GM21423 (cell line): ENCODE results near the gene FUCA1.
"Not testable (repeated sequence)": the region's sequence is repeated elsewhere in the genome, so short reads cannot be mapped to it uniquely, and the experiment has no call there.

ENCODE experiments used
- ATAC-seq: cut with Tn5 transposase; IDR thresholded peaks from one replicate; pipeline ENCODE4 v1.9.1; 2021; ENCODE audit warnings: mild to moderate bottlenecking, moderate library complexity; ENCODE audit not compliant: unreplicated experiment

FUCA1 gene

DNA sequence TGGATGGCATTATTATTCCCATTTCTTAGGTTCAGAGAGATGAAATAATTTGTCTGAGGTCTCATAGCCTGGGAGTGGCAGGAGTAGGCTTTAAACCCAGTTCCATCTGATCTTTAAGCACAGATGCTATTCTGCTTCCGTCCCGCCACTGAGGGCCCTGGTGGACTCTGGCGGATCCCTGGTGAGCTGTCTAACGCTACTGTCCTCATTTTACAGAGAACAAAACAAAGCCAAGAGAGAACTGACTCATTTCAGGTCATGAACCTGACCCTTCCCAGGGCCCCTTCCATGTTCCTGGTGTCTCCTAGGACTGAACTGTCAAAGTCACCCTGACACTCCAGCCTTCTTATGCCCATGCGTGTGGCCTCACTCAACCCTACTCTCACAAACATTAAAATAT, 64.4 kb downstream of the FUCA1 start:
- no peak for ATAC-seq

- ATAC-seq, result not testable (repeated sequence)
These were observed 65.2 kb downstream of the FUCA1 start for GRCh38 chr1:23802809-23803342.

- ATAC-seq, result no peak
These were observed 66.2 kb downstream of the FUCA1 start for GRCh38 chr1:23801876-23802275.

GRCh38 chr1:23801338-23801748, 66.7 kb downstream of the FUCA1 start:
- no peak for ATAC-seq

DNA sequence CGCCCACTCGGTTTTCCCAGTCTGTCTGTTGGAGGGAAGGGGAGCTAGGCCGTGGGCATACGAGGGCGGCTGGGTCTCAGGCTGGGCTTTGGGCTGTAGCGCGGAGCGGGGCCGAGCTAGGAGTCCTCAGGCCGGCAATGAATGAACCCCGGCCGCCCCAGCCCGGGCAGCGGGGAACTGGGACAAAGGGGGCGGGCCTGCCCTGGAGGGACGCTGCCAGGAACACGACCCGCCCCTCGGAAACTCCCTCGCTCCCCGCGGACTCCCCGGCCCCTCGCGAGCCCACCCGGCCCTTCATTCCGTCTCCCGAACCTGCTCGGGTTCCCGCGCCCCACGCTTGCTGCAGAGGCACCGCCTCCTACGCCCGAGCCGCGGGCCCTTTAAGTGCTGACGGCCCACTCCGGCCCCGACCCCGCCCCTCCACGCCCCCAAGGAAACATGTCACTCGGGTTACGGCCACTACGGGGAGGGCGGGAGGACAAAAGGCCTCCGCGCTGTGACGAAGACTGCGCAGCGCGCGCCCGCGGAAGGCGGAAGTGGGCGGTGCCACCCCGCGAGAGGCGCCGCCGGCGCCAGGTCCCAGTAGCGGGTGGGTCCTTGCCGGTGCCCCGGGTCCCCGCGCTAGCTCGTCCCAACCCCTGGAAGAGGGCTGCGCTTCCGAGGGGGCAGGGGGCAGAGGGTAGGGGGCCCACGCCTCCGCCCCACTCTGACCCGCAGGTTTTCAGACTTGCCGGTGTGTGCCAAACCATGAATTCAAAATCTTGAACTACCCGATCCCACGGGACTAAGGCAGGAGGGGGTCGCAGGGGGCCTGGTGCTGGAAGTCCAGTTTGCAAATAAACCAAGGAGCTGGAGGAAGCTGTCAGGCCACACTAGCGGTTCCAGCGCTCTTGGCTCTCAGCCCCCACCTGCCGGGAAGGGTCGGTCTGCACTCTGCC, 67.4 kb downstream of the FUCA1 start, which contains the start of gene GALE:
GALE (minus strand) TSS at position 355 of the 938 bp plus-strand sequence. CDS start 1,747 bp downstream, outside the sequence.
- peak; percentile 75 for ATAC-seq

- peak; percentile 12 for ATAC-seq
These were observed 68.3 kb downstream of the FUCA1 start for GRCh38 chr1:23799570-23800399.

DNA sequence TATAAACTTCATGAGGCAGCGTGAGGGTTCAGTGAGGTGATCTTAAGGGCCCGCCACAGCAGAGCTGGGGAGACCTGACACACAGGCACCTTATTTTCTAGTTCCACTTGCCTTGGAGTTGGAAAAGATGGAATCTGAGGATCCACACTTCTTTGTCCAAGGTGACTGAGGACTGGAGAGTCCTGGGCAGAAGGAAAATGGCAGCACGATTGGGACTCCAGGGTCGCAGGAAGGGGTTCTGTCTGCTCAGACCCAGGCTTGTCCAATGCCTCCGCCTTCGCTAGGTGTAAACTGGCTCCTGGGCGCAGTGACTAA, 68.9 kb downstream of the FUCA1 start:
- ATAC-seq, result no peak

DNA sequence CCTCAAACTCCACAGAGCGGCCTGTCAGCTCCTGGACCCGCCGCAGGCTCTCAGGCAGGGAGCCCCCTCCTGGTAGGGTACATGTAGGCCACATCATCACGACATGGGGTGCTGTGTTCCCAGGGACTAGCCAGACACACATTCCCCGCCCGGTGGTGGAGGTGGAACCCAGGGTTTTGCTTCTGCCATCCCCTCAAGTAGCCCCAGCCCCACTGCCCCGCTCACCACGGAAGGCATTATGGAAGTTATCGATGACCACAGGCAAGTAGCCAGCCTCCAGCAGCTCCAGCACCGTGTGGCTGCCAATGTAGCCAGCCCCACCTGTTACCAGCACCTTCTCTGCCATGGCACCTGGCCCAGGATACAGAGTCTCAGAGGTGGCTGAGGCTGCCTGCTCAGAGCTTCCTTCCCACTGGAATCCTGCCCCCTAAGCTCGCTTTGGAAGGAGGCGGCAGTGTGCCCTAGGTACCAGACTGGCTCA, 69.4 kb downstream of the FUCA1 start:
- no peak for ATAC-seq

DNA sequence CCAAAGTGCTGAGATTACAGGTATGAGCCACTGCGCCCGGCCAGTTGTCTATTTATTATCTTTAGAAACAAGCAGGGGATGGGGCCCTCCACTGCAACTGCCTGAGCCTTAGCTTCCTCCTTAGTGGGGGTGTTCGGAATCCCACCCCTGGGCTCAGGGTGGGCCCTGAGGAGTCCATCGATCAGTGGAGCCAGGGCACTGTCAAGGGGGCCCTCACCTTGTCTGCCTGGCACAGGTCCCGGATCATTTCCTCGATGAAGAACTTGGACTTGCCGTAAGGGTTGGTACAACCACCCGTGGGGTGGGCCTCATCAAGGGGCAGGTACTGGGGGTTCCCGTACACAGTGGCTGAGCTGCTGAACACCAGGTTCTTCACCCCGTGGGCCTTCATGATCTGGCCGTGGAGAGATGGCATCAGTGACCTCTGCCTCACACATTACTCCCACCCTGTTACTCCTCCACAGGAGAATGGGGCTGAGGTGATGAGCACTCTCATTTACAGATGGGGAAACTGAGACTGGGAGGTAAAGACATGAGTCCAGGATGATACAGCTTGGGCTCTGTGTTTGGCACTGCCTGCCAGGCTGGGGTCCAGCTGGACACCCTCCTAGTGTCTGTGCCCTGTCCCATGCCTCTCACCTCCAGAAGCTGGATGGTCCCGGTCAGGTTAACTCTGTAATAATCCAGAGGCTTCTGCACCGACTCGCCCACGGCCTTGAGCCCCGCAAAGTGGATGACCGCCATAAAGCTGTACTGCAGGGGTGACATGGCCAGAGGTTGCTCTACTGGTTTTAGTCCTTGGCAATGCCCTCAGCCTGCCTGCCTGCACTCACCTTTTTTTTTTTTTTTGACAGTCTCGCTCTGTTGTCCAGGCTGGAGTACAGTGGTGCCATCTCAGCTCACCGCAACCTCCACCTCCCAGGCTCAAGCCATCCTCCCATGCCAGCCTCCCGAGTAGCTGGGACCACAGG, 70.3 kb downstream of the FUCA1 start:
- ATAC-seq, result no peak

DNA sequence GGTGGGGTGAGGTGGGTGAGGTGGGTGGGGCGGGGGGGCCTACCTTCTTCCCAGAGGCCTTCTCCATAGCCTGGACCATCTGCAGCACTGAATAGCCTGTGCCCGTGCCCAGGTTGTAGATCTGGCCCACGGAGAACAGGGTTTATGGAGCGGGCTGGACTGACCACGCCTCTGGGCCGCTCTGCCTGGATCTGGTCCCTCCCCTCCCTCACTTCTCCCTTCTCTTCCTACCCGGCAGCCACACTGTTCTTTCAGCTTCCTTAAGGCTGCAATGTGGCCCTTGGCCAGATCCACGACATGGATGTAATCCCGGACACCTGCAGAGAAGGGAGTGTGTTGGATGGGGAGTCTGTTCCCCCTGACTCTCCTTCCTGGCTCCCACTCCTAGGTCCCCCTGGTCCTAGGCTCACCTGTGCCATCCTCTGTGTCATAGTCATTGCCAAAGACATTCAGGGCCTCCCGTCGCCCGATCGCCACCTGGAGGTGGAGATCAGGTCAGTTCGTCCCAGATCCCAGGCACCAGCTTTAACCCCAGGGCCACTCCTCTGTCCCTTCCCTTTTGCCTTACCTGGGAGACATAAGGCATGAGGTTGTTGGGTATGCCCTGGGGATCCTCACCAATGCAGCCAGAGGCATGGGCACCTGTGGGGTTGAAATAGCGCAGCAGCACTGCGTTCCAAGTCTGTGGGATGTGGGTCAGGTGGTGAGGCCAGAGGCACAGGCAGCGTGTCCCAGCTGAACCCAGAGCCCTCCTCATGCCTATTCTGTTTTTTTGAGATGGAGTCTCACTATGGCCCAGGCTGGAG, 71.4 kb downstream of the FUCA1 start:
- no peak for ATAC-seq

GRCh38 chr1:23795676-23796465, 72.2 kb downstream of the FUCA1 start:
- ATAC-seq, result no peak
